GM19438 (cell line): ENCODE results near the gene MTHFD2L.
"Not testable (repeated sequence)": the region's sequence is repeated elsewhere in the genome, so short reads cannot be mapped to it uniquely, and the experiment has no call there.

Experiments used
- ATAC-seq: cut with Tn5 transposase; IDR thresholded peaks from one replicate; pipeline ENCODE4 v1.9.1; 2021; ENCODE audit warnings: low read depth; ENCODE audit not compliant: unreplicated experiment

MTHFD2L gene

GRCh38 chr4:74157561-74158465 lies at the start of gene MTHFD2L:
MTHFD2L (plus strand) TSS chr4:74158118; CDS start chr4:74158139, 21 bp downstream.
- peak; percentile 98 for ATAC-seq

DNA sequence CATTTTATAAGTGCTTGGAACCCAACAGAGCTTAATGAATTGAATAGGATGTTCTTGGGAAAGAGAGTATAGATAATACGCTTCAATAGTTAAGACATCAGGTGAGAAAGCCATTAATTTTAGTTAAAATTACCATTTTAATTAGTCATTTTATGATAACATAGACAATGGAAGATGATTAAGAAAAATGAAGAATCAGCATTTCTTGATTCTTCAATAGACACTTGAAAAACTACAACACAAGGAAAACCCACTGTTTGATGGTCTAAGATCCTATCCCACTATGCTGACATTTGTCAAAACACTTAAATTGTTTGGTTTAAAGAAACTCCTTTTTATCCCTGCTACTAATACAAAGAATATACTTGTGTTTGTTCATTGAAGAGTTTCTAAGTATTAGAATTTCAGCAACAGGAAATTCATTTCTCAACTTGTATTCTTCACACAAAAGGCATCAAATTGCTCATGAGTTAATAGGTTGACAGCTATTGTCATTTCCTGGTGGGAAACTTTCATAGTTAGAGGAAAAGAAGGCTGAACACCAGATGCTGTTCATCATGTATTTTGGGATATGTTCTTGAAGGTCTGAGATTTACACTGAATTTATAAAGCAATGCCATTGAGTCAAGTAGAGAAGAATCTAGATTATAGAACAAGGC lies 49.3 kb upstream of the MTHFD2L start:
- no peak for ATAC-seq

DNA sequence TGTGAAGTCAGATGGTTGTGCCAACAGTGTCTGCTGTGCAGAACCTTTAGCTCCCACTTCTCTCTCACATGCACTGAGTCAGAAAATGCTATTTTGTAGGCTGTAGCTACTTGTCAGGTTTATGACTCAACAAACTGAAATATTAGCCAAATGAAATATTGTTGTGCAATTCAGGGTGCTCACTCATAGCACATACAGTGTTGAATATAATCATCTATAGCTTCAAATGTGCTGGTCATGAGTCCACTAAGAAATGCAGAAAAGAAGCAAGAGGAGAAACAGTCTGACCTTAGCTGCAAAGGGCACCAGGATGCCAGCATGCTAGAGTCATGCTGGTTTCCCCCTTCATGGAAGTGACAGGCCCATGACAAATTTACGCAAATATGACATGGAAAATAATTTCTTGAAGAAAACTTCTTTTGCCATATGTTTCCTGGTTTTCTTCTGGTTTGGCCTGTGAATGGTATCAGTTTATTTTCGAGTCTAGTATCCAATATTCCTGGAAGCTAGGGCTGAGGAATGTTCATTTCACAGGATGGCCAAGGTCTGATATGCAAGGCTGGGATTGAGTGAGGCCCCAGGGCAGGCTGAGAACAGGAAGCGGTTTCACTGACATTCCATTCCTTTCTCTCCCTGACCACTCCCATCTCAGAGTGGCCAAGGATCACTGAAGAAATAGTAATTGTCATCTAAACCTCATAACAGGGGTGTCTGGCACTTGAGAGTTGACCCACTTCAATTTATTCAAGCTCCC lies 48.6 kb upstream of the MTHFD2L start:
- ATAC-seq: no peak

DNA sequence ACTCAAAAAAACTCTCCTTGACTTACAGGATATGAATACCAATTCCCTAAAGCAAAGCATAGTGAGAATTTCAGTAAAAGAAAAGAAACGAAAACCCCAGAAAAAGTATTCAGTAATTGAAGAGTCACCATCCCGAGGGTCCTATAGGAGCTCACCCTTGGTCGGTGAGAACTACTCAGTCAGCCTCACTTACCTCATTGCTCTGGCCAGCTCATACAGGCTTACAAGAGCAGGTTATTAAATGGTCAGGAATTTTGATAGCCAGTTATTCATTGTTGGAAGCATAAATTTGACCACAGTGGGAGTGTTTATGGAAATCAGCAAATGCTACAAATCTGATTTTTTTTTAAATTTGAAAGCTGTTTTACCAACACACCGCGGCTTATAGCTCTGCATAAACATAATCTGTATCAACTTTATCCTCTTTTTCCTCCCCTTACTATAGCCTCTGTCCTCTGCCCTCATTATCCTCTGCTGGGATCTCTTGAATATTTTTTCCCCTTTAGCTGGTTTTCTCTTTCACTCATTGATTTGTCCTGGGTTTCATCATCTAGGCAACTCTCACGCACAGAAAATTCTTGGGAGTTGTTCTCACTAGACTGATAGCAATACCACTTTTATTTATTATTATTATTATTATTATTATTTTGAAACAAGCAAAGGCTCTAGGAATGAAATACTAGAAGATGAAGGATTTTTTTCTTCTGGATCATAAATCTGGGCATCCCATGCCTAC lies 47.9 kb upstream of the MTHFD2L start:
- ATAC-seq: no peak

GRCh38 chr4:74110670-74111069 lies 47.2 kb upstream of the MTHFD2L start:
- ATAC-seq: no peak

- no peak for ATAC-seq
Measured at GRCh38 chr4:74111306-74111975, 46.5 kb upstream of the MTHFD2L start.

DNA sequence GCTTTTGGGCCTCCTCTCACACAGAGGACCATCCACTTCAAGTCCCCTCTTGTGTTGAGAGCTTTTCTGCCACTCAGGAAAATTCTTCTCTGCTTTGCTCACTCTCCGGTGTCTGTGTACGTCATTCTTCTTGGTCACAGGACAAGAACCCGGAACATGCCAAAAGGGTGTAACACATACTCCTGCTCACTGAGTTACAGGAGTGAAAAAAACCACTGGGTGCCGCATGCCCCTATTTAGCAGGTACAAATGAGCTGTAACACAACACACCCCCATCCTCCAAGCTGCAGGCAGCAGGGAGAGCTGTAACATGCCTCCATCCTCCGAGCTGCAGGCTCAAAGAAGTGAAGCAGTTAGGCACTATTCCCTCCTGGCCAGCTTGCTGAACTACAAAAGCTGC lies 45.9 kb upstream of the MTHFD2L start:
- ATAC-seq: no peak

- ATAC-seq: no peak
Measured at GRCh38 chr4:74112399-74113105, 45.4 kb upstream of the MTHFD2L start.

- ATAC-seq: no peak
Measured at GRCh38 chr4:74114234-74114633, 43.7 kb upstream of the MTHFD2L start.

- no peak for ATAC-seq
Measured at GRCh38 chr4:74117024-74117534, 40.8 kb upstream of the MTHFD2L start.

DNA sequence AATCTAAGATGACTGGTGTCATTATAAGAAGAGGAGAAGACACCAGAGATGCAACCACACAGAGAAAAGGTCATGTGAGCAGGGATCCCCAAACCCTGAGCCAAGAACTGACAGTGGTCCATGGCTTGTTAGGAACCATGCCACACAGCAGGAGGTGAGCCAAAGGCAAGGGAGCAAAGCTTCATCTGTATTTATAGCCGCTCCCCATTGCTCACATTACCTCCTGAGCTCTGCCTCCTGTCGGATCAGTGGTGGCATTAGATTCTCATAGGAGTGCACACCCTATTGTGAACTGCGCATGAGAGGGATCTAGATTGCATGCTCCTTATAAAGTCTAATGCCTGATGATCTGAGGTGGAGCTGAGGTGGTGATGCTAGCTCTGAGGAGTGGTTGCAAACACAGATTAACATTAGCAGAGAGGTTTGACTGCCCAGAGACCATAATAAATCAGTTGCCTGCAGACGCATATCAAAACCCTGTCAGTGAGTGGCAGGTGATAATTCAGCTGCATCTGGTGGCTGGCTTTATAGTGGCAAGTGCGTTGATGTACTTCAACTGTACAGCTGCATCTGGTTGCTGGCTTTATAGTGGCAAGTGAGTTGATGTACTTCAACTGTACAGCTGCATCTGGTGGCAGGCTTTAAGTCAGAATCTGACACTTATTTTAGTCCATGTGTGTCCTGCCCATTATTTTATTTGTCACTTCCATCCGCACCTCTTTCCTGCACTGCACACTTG lies 39.1 kb upstream of the MTHFD2L start:
- no peak for ATAC-seq

GRCh38 chr4:74120086-74120485 lies 37.8 kb upstream of the MTHFD2L start:
- no peak for ATAC-seq

DNA sequence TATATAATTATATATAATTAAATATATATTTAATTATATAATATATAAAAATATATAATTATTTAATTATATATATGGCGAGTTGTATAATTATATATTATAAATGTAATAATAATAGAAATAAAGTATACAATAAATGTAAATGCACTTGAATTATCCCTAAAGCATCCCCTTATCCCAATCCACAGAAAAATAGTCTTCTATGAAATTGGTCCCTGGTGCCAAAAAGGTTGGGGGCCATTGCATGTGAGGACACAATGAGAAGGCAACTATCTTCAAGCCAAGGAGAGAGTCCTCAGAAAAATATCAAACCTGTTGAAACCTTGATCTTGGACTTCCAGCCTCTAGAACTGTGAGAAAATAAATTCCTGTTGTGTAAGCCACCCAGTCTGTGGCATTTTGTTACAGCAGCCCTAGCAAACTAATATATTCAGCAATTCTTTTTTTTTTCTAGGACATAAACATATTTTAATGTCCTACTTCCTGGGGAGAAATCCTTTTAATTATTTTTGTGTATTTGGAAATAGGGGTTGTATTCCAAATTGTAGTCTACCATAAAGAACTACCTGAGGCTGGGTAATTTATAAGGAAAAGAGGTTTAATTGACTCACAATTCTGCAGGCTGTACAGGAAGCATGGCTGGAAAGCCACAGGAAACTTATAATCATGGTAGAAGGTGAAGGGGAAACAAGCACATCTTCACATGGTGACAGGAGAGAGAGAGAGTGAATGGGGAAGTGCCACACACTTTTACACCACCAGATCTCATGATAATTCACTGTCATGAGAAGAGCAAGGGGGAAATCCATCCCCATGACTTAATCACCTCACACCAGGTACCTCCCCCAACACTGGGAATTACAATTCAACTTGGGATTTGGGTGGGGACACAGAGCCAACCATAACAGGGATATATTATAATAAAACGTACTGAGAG lies 36.0 kb upstream of the MTHFD2L start:
- no peak for ATAC-seq

- no peak for ATAC-seq
Measured at GRCh38 chr4:74123065-74123728, 34.7 kb upstream of the MTHFD2L start.

- no peak for ATAC-seq
Measured at GRCh38 chr4:74125029-74125428, 32.9 kb upstream of the MTHFD2L start.

DNA sequence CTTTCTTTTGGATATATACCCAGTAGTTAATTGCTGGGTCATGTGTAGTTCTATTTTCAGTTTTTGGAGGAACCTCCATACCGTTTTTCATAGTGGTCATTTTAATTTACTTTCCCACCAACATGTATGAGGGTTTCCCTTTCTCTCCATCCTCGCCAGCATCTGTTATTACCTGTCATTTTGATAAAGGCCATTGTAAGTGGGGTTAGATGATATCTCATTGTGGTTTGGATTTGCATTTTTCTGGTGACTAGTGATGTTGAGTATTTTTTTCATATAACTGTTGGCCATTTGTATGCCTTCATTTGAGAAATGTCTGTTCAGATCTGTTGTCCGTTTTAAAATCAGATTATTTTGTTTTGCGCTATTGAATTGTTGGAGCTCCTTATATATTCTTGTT lies 30.2 kb upstream of the MTHFD2L start:
- no peak for ATAC-seq

DNA sequence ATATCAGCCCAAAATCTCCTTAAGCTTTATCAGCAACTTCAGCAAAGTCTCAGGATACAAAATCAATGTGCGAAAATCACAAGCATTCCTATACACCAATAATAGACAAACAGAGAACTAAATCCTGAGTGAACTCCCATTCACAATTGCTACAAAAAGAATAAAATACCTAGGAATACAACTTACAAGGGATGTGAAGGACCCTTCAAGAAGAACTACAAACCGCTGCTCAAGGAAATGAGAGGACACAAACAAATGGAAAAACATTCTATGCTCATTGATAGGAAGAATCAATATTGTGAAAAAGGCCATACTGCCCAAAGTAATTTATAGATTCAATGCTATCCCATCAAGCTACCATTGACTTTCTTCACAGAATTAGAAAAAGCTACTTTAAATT lies 27.1 kb upstream of the MTHFD2L start:
- ATAC-seq: not testable (repeated sequence)
